A549 (cell line): ENCODE data around the gene NEK11. TPM values are rescaled to one million over a fixed set of nuclear protein-coding genes. Genes with fewer than 3 reads are reported as not detected.
A peak's percentile ranks its signal among the peaks of the same experiment; 100 is the strongest.

Experiments
- ATAC-seq, 2 experiments: fragments of 200-7000 bp in 1 of 2; fragments of >200 bp in 1 of 2; cut with Nextera tagmentation in 1 of 2; cut with Tn5 transposase in 1 of 2; 3 replicates each; pipeline versions ENCODE4 v1.8.0 to v1.9.1; 2018 to 2020; ENCODE audit warnings: mild to moderate bottlenecking in 1 of 2, moderate library complexity in 1 of 2
- CTCF ChIA-PET: fragments of 300-600 bp; sonication (Branson Sonifier 250); formaldehyde crosslinking; extraction: SDS; loops from one replicate; lab custom pipeline; 2021; ENCODE audit warnings: antibody characterized with exemption, inconsistent platforms; lab: Yijun Ruan, JAX
- POLR2A ChIA-PET: fragments of 350-600 bp; formaldehyde crosslinking; extraction: SDS; loops from one replicate; lab custom pipeline; 2021; ENCODE audit warnings: antibody characterized with exemption, inconsistent platforms; lab: Yijun Ruan, JAX
- DNase-seq, 2 experiments: peaks; one replicate each; pipeline versions ENCODE4 v3.0.0 to v3.0.0-alpha.2; 2011 to 2016; ENCODE audit warnings: low read depth in 1 of 2, low spot score in 1 of 2
- FAIRE-seq: peaks from 2 replicates; lab custom pipeline; 2011; peaks lifted over from hg19 to GRCh38; lab: Jason Lieb, UNC
- H3K27ac ChIP-seq, 2 experiments: fragments of >200 bp; sonication (Bioruptor Twin); formaldehyde crosslinking; 3 replicates each; pipeline ENCODE4 v1.5.1; 2016 to 2017
- H3K4me1 ChIP-seq: fragments of >200 bp; sonication (Bioruptor Twin); formaldehyde crosslinking; 3 replicates; pipeline ENCODE4 v1.6.1; 2016
- H3K4me2 ChIP-seq: fragments of >200 bp; sonication (Bioruptor Twin); formaldehyde crosslinking; 3 replicates; pipeline ENCODE4 v1.6.1; 2016
- H3K4me3 ChIP-seq: fragments of >200 bp; sonication (Bioruptor Twin); formaldehyde crosslinking; 3 replicates; pipeline ENCODE4 v1.5.1; 2016
- H3K9me3 ChIP-seq: fragments of >200 bp; sonication (Bioruptor Twin); formaldehyde crosslinking; 3 replicates; pipeline ENCODE4 v1.6.1; 2016
- BHLHE40 ChIP-seq: IDR thresholded peaks from 2 replicates; pipeline ENCODE4 v1.6.1; 2012; ENCODE audit warnings: low read depth, low read length, inconsistent platforms
- FOXS1 ChIP-seq: fragments of 250-450 bp; sonication (Bioruptor Pico); IDR thresholded peaks from 2 replicates; pipeline ENCODE4 v1.5.0; 2020; ENCODE audit warnings: mild to moderate bottlenecking, moderate library complexity
- HDAC2 ChIP-seq: fragments of 200-600 bp; sonication (generic); IDR thresholded peaks from 2 replicates; pipeline ENCODE4 v1.6.1; 2016
- HOXB5 ChIP-seq: fragments of 250-450 bp; sonication (Bioruptor Pico); IDR thresholded peaks from 2 replicates; pipeline ENCODE4 v1.5.0; 2020; ENCODE audit warnings: mild to moderate bottlenecking, moderate library complexity
- MAFK ChIP-seq: fragments of 450-650 bp; IDR thresholded peaks from 2 replicates; pipeline ENCODE4 v1.6.1; 2014; ENCODE audit not compliant: partially characterized antibody
- NFE2L2 ChIP-seq: fragments of 150-350 bp; conservative IDR thresholded peaks from 2 replicates; pipeline ENCODE4 v1.6.1; 2014; ENCODE audit warnings: low read length
- PHF8 ChIP-seq: fragments of 200-600 bp; sonication (generic); IDR thresholded peaks from 2 replicates; pipeline ENCODE4 v1.6.1; 2016; ENCODE audit warnings: low read depth, mild to moderate bottlenecking, antibody characterized with exemption, moderate library complexity, borderline replicate concordance
- POLR2AphosphoS2 ChIP-seq: conservative IDR thresholded peaks from 2 replicates; pipeline ENCODE4 v1.6.1; 2012; ENCODE audit warnings: low read length, improper control_type of control experiment, inconsistent platforms
- RAD21 ChIP-seq, 2 experiments: fragments of >200 bp in 1 of 2; sonication (Bioruptor Twin) in 1 of 2; formaldehyde crosslinking in 1 of 2; IDR thresholded peaks in 1 of 2; conservative IDR thresholded peaks in 1 of 2; 2 replicates in 1 of 2; 3 replicates in 1 of 2; pipeline ENCODE4 v1.6.1; 2012 to 2018; ENCODE audit warnings: inconsistent platforms in 1 of 2
- RARB ChIP-seq: fragments of 250-450 bp; sonication (Bioruptor Pico); IDR thresholded peaks from 2 replicates; pipeline ENCODE4 v1.8.0; 2021; ENCODE audit warnings: mild to moderate bottlenecking, moderate library complexity
- TFCP2L1 ChIP-seq: fragments of 250-450 bp; sonication (Bioruptor Pico); IDR thresholded peaks from 2 replicates; pipeline ENCODE4 v1.5.0; 2021; ENCODE audit warnings: mild to moderate bottlenecking
- WGBS: methylation state at CpG from one replicate; pipeline ENCODE4 v1.1.6; 2017; ENCODE audit errors: missing lambda C conversion rate; 5-methylcytosine and 5-hydroxymethylcytosine counted together
- polyA plus RNA-seq, 4 experiments: library from polyadenylated mRNA; depleted of rRNA in 3 of 4; stranded (reverse); fragments of >200 nt; fragmentation: RNase III in 1 of 4; extraction: RNeasy Plus Mini Kit Qiagen cat#74134 plus additional on column Dnase treatment in 1 of 4; gene quantifications; 2 replicates in 3 of 4; 3 replicates in 1 of 4; pipeline ENCODE4 v1.2.3, GENCODE V29; 2011 to 2017
- TF ChIP-seq, protein P1 (sequence below): IDR thresholded peaks from 2 replicates; pipeline ENCODE4 v1.6.1; 2012
- TF ChIP-seq, protein P2 (sequence below): IDR thresholded peaks from 2 replicates; pipeline ENCODE4 v1.6.1; 2012; ENCODE audit warnings: low read depth, borderline replicate concordance
- TF ChIP-seq, protein P3 (sequence below): fragments of >200 bp; sonication (Bioruptor Twin); formaldehyde crosslinking; IDR thresholded peaks from 3 replicates; pipeline ENCODE4 v1.5.1; 2016

The NEK11 gene
- polyA plus RNA-seq, 2 of the 4 experiments (the other 2 are of a cell fraction), result 5.8 to 8.9 TPM

DNA sequence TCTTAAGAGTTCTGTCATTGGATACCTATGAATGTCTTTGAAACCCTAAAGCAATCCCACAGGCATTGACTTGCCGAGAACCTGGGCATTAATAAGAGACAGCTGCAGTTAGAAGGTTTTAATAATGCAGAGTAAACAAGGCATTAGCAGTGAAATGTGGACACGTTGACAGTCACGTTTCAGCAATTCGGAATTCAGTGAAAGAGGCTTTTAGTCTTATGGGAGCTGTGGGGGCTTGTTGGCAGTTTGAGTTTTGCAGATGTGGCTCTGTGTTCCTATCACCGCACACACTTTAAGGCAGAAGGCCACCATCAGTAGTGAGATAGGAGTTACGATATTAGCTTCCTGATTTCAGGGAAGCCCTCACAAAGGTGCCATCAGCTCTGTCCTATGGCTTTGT is 209.7 kb downstream of the NEK11 start:
- H3K4me3 ChIP-seq, result no peak overlapping the region
- FAIRE-seq, result no peak
- no peak for TF ChIP-seq BHLHE40
- no peak for TF ChIP-seq TFCP2L1 (CRISPR knock-in tag)
- TF ChIP-seq, protein P1, sequence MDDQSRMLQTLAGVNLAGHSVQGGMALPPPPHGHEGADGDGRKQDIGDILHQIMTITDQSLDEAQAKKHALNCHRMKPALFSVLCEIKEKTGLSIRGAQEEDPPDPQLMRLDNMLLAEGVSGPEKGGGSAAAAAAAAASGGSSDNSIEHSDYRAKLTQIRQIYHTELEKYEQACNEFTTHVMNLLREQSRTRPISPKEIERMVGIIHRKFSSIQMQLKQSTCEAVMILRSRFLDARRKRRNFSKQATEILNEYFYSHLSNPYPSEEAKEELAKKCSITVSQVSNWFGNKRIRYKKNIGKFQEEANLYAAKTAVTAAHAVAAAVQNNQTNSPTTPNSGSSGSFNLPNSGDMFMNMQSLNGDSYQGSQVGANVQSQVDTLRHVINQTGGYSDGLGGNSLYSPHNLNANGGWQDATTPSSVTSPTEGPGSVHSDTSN, result no peak
- no peak for TF ChIP-seq POLR2AphosphoS2
- TF ChIP-seq MAFK, result no peak
- TF ChIP-seq HDAC2, result no peak
- TF ChIP-seq NFE2L2, result no peak
- no peak for TF ChIP-seq HOXB5 (CRISPR knock-in tag)
- TF ChIP-seq RARB (CRISPR knock-in tag), result no peak
- no peak for TF ChIP-seq FOXS1 (CRISPR knock-in tag)
- TF ChIP-seq, protein P2, sequence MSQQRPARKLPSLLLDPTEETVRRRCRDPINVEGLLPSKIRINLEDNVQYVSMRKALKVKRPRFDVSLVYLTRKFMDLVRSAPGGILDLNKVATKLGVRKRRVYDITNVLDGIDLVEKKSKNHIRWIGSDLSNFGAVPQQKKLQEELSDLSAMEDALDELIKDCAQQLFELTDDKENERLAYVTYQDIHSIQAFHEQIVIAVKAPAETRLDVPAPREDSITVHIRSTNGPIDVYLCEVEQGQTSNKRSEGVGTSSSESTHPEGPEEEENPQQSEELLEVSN, result no peak
- TF ChIP-seq PHF8, result no peak
- TF ChIP-seq, all 56 proteins: peak for 0
- POLR2A ChIA-PET, result no interaction called here
- CTCF ChIA-PET, result no interaction called here
- Histone ChIP-seq H3K4me2 (no peak overlapping the region), H3K27ac (no peak overlapping the region), H3K9me3 (no peaks in the 10 kb centered on the region), H3K4me1 (no peaks in the 10 kb centered on the region)
- no peak for ATAC-seq
- WGBS, result 68% methylated on average over 6 of the region's 6 CpGs
- no peak for DNase-seq

DNA sequence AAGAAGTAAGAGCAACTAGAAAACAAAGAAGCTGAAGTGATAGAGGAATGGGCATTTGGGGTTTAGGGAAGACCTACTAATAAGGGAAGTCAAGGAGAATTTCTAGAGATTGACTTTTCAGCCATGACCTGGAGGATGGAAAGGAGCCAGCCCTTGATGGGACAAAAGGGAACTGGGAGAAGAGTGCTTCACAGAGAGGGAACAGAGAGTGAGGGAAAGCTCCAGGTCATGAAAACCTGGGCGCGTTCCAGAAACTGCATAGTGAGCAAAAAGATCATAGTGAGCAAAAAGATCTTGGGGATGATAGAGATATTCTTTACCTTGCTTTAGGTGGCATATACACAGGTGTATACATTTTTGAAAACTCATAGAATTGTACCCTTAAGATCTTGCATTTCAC is 211.8 kb downstream of the NEK11 start:
- ChIA-PET CTCF (no interaction called here), POLR2A (no interaction called here)
- DNase-seq, result no peak
- no peaks in the 10 kb centered on the region for H3K4me1 ChIP-seq
- no peak for TF ChIP-seq PHF8
- ATAC-seq, result no peak
- FAIRE-seq, result no peak
- 87% methylated on average over 2 of the region's 2 CpGs for WGBS
- no peak overlapping the region for H3K4me2 ChIP-seq
- H3K9me3 ChIP-seq, result no peaks in the 10 kb centered on the region
- no peak overlapping the region for H3K4me3 ChIP-seq
- H3K27ac ChIP-seq, result no peak overlapping the region

DNA sequence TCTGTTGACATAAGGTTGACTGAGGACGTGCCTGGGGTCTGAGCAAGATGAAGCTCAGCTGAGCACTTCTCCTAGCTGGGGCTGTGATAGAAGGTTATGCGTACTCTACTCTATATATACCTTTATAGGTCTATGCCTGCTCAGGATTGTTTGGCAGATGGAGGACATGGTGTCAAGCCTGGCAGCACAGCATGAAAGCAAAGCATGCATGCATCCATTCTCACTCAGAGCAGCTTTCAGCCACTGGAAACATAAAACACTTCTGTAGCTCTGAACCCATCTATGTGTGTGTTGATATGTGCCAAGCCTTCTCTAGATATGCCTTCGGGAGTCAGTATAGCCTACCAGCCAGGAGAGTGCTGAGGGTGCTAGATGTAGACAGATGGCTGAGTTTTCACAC is 212.6 kb downstream of the NEK11 start:
- WGBS, result 67% methylated on average over 3 of the region's 3 CpGs
- ATAC-seq, result no peak
- CTCF ChIA-PET, result no interaction called here

DNA sequence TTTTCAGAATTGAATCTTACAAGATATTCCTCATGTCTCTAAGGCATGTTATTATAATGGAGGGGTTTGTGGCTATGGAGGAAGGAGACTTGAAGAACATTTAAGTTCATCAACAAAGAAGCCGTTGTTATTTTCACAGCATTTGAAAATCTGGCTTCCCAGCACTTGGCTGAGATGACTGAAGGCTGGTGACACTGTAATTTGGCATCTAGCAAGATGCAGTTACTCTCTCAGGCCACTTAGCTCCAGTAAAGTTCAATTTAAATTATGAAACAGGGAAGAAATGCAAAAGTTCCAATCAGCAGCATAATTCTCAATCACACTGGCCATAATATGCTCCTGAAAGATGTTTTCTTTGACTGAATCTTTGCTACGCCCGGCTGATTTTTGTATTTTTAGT is 215.5 kb downstream of the NEK11 start:
- H3K27ac ChIP-seq, result no peak overlapping the region
- no peak overlapping the region for H3K4me3 ChIP-seq
- no peaks in the 10 kb centered on the region for H3K4me1 ChIP-seq
- CTCF ChIA-PET, result no interaction called here
- FAIRE-seq (no peak), DNase-seq (peak in 1 of 2 experiments; percentile 3), ATAC-seq (no peak)
- H3K4me2 ChIP-seq, result no peak overlapping the region
- WGBS, result 27% methylated on average over 3 of the region's 3 CpGs
- no peaks in the 10 kb centered on the region for H3K9me3 ChIP-seq
- TF ChIP-seq, protein P3, sequence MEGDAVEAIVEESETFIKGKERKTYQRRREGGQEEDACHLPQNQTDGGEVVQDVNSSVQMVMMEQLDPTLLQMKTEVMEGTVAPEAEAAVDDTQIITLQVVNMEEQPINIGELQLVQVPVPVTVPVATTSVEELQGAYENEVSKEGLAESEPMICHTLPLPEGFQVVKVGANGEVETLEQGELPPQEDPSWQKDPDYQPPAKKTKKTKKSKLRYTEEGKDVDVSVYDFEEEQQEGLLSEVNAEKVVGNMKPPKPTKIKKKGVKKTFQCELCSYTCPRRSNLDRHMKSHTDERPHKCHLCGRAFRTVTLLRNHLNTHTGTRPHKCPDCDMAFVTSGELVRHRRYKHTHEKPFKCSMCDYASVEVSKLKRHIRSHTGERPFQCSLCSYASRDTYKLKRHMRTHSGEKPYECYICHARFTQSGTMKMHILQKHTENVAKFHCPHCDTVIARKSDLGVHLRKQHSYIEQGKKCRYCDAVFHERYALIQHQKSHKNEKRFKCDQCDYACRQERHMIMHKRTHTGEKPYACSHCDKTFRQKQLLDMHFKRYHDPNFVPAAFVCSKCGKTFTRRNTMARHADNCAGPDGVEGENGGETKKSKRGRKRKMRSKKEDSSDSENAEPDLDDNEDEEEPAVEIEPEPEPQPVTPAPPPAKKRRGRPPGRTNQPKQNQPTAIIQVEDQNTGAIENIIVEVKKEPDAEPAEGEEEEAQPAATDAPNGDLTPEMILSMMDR, result no peak
- 0 out of 5 replicates have a peak, but pooled peaks of 1 of the 2 experiments have one; percentile 3 for TF ChIP-seq RAD21 (conservative IDR thresholded peaks at IDR 0.05 in 1 of 2, IDR thresholded peaks at IDR 0.05 in 1 of 2)
- TF ChIP-seq, all 56 proteins: peak for 1
- POLR2A ChIA-PET, result no interaction called here

More for the DNA sequence above, 212.6 kb downstream of the NEK11 start:
- FAIRE-seq (no peak), DNase-seq (no peak)
- H3K4me2 ChIP-seq, result no peak overlapping the region
- POLR2A ChIA-PET, result no interaction called here
- H3K4me3 ChIP-seq, result no peak overlapping the region
- no peak overlapping the region for H3K27ac ChIP-seq
- no peak for TF ChIP-seq HDAC2
- no peaks in the 10 kb centered on the region for H3K9me3 ChIP-seq
- H3K4me1 ChIP-seq, result no peaks in the 10 kb centered on the region
